ES-I3 (cell line): Measurements from ENCODE around the gene FRG2B.
"Not testable (repeated sequence)": the region's sequence is repeated elsewhere in the genome, so short reads cannot be mapped to it uniquely, and the experiment has no call there.

Source experiments
- H3K36me3 ChIP-seq: 2 replicates; pipeline ENCODE4 v1.6.1; 2013; ENCODE audit warnings: mild to moderate bottlenecking, low read length, control low read depth, moderate library complexity; ENCODE audit not compliant: insufficient read depth
- H3K4me1 ChIP-seq: 2 replicates; pipeline ENCODE4 v1.6.1; 2013; ENCODE audit warnings: mild to moderate bottlenecking, control low read depth, low read length; ENCODE audit not compliant: insufficient read depth
- H3K9ac ChIP-seq: 2 replicates; pipeline ENCODE4 v1.6.1; 2013; ENCODE audit warnings: low read depth, mild to moderate bottlenecking, low read length, moderate library complexity
- H3K9me3 ChIP-seq: 2 replicates; pipeline ENCODE4 v1.6.1; 2013; ENCODE audit warnings: mild to moderate bottlenecking, low read length, moderate library complexity; ENCODE audit not compliant: control insufficient read depth, insufficient read depth

Gene FRG2B

GRCh38 chr10:133626695-133627094, at the start of gene FRG2B:
Gene FRG2B (minus strand): TSS chr10:133626795. CDS start chr10:133626742, 53 bp downstream.
- H3K4me1 ChIP-seq, H3K36me3 ChIP-seq, H3K9ac ChIP-seq, H3K9me3 ChIP-seq: not testable (repeated sequence)

GRCh38 chr10:133667446-133667845, 40.9 kb upstream of the FRG2B start:
- H3K4me1 ChIP-seq, H3K36me3 ChIP-seq, H3K9ac ChIP-seq, H3K9me3 ChIP-seq: not testable (repeated sequence)

GRCh38 chr10:133663544-133664160, 37.1 kb upstream of the FRG2B start:
- H3K9ac ChIP-seq, result not testable (repeated sequence)

GRCh38 chr10:133661122-133661521, 34.5 kb upstream of the FRG2B start:
- not testable (repeated sequence) for H3K9me3 ChIP-seq, H3K4me1 ChIP-seq, H3K36me3 ChIP-seq, H3K9ac ChIP-seq

More at GRCh38 chr10:133663544-133664160, 37.1 kb upstream of the FRG2B start:
- not testable (repeated sequence) for H3K36me3 ChIP-seq, H3K9me3 ChIP-seq, H3K4me1 ChIP-seq

- not testable (repeated sequence) for H3K36me3 ChIP-seq
Observed at GRCh38 chr10:133660516-133660915, 33.9 kb upstream of the FRG2B start.

GRCh38 chr10:133657276-133657675, 30.7 kb upstream of the FRG2B start:
- H3K9ac ChIP-seq, H3K4me1 ChIP-seq, H3K9me3 ChIP-seq, H3K36me3 ChIP-seq: not testable (repeated sequence)

More at GRCh38 chr10:133660516-133660915, 33.9 kb upstream of the FRG2B start:
- not testable (repeated sequence) for H3K9ac ChIP-seq, H3K4me1 ChIP-seq, H3K9me3 ChIP-seq

GRCh38 chr10:133648872-133649455, 22.4 kb upstream of the FRG2B start:
- not testable (repeated sequence) for H3K36me3 ChIP-seq, H3K9me3 ChIP-seq, H3K9ac ChIP-seq, H3K4me1 ChIP-seq

GRCh38 chr10:133647075-133647748, 20.6 kb upstream of the FRG2B start:
- H3K4me1 ChIP-seq, H3K36me3 ChIP-seq, H3K9me3 ChIP-seq, H3K9ac ChIP-seq: not testable (repeated sequence)

- not testable (repeated sequence) for H3K9me3 ChIP-seq, H3K36me3 ChIP-seq, H3K4me1 ChIP-seq
- H3K9ac ChIP-seq, result peak overlapping the region; percentile 30; the same call in 1 of the 2 replicates
Observed at GRCh38 chr10:133637846-133638235, 11.2 kb upstream of the FRG2B start.

GRCh38 chr10:133637202-133637845, 10.7 kb upstream of the FRG2B start:
- not testable (repeated sequence) for H3K36me3 ChIP-seq, H3K9me3 ChIP-seq, H3K4me1 ChIP-seq, H3K9ac ChIP-seq

GRCh38 chr10:133630723-133631249, 4.2 kb upstream of the FRG2B start:
- not testable (repeated sequence) for H3K9me3 ChIP-seq

GRCh38 chr10:133622544-133622943, 4.1 kb downstream of the FRG2B start:
- H3K4me1 ChIP-seq, H3K36me3 ChIP-seq, H3K9me3 ChIP-seq, H3K9ac ChIP-seq: not testable (repeated sequence)

More at GRCh38 chr10:133630723-133631249, 4.2 kb upstream of the FRG2B start:
- not testable (repeated sequence) for H3K36me3 ChIP-seq, H3K4me1 ChIP-seq, H3K9ac ChIP-seq

- Histone ChIP-seq H3K9me3 (no peaks in the 10 kb centered on the region), H3K9ac (no peak overlapping the region), H3K4me1 (no peaks in the 10 kb centered on the region), H3K36me3 (no peaks in the 10 kb centered on the region)
Observed at GRCh38 chr10:133618851-133619250, 7.7 kb downstream of the FRG2B start.

- H3K9me3 ChIP-seq, result no peaks in the 10 kb centered on the region
- H3K36me3 ChIP-seq, result no peaks in the 10 kb centered on the region
- no peaks in the 10 kb centered on the region for H3K4me1 ChIP-seq
- H3K9ac ChIP-seq, result no peak overlapping the region
Observed at GRCh38 chr10:133617196-133617595, 9.4 kb downstream of the FRG2B start.
